ENCODE results near the gene AP1G2. TPM values are rescaled to one million over a fixed set of nuclear protein-coding genes. Genes with fewer than 3 reads are reported as not detected.

Gene AP1G2
- total RNA-seq, 4 donors from 2014 or later = 38.9 to 98.8 (median 68.8) TPM

DNA sequence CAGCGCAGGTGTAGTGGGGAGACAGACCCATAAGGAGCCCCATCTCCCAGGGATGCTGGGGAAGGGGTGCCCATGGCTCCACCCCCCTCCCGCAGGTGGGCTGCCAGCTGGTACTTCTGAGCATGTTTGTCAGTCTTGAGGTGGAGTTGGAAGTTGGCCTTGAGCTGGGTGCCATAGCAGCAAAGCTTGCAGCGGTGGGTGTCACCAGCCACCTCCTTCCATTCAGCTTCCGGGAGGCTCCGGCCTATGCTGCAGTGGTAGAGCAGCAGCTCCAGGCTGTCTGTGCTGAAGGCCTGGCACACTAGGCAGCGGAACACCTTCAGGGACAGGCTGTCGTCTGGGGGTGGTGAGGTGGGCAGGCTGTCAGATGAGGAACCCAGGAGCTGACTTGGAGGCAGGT, 34.9 kb downstream of the AP1G2 start:
- Histone ChIP-seq H3K4me1 (no peaks in the 10 kb centered on the region), H3K4me3 (no peak overlapping the region), H3K36me3 (no peaks in the 10 kb centered on the region), H3K27me3 (no peaks in the 10 kb centered on the region), H3K27ac (no peak overlapping the region), H3K9me3 (no peaks in the 10 kb centered on the region)
- intact Hi-C loops (cut with DNase I; ENCODE audit: low total_unique reads) = no loop called here
- no peak for DNase-seq
- TF ChIP-seq POLR2A (IDR thresholded peaks at IDR 0.05) = no peak
- TF ChIP-seq, protein P1, sequence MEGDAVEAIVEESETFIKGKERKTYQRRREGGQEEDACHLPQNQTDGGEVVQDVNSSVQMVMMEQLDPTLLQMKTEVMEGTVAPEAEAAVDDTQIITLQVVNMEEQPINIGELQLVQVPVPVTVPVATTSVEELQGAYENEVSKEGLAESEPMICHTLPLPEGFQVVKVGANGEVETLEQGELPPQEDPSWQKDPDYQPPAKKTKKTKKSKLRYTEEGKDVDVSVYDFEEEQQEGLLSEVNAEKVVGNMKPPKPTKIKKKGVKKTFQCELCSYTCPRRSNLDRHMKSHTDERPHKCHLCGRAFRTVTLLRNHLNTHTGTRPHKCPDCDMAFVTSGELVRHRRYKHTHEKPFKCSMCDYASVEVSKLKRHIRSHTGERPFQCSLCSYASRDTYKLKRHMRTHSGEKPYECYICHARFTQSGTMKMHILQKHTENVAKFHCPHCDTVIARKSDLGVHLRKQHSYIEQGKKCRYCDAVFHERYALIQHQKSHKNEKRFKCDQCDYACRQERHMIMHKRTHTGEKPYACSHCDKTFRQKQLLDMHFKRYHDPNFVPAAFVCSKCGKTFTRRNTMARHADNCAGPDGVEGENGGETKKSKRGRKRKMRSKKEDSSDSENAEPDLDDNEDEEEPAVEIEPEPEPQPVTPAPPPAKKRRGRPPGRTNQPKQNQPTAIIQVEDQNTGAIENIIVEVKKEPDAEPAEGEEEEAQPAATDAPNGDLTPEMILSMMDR (IDR thresholded peaks at IDR 0.05) = no peak

DNA sequence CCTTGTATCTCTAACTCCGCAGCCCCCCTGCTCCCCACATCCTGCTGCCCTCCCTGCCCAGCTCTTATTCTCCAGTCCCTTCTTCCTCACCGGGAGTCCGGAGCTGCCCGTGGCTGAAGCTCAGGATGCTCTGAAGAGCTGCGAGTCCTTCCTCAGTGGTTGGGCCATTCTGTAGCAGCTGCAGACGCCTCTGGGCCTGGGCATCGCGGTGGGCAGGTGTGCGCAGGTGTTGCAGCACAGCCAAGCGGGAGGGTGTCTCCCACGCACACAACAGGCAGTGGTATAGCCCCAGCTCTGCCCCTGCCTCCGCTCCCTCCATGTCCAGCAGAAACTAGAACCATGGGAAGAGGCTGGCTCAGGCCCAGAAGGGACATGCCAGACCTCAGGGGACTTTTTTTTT, 36.2 kb downstream of the AP1G2 start:
- Histone ChIP-seq H3K4me3 (no peak overlapping the region), H3K9me3 (no peaks in the 10 kb centered on the region), H3K27ac (no peak overlapping the region), H3K36me3 (no peaks in the 10 kb centered on the region), H3K4me1 (no peaks in the 10 kb centered on the region), H3K27me3 (no peaks in the 10 kb centered on the region)
- intact Hi-C loops (cut with DNase I; ENCODE audit: low total_unique reads) = no loop called here
- no peak for DNase-seq
- TF ChIP-seq POLR2A (IDR thresholded peaks at IDR 0.05) = no peak
- TF ChIP-seq, protein P1 (IDR thresholded peaks at IDR 0.05) = no peak

DNA sequence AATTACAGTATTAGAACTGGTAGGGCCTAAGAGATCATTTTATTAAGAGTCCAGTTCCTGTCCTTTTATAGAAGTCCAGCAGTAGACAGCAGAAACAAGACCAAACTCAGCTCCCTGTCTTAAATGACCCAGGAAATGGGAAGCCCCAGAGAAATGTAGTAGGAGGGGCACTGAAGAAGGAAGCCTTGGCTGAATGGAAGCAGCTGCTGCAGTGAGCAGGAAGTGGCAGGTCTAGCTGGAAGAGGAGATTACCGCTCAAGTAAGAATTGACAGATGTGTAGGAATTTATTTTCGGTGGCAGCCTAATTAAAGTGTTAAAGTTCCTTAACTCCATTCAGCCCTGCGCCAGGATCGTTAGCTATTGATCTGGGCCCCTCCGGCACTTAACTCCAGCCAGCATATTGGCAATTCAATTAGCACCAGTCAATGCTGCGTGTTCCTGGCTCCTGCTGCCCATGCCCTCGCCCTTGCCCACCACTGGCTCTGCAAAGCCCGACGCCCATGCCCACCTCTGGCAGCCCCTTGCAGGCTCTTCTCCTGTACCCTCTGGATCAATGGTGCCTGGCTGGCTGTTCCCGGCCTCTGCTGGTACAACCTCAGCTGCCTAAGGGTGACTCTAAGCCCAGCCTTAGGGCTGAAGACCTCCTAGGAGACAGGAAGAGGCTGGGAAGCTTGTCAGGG, 37.1 kb downstream of the AP1G2 start:
- no peak for TF ChIP-seq POLR2A (IDR thresholded peaks at IDR 0.05)
- TF ChIP-seq, protein P1 (IDR thresholded peaks at IDR 0.05) = no peak
- no peaks in the 10 kb centered on the region for H3K9me3 ChIP-seq
- no peaks in the 10 kb centered on the region for H3K36me3 ChIP-seq
- H3K27ac ChIP-seq = no peak overlapping the region
- no peaks in the 10 kb centered on the region for H3K27me3 ChIP-seq
- no peak for DNase-seq
- intact Hi-C loops (cut with DNase I; ENCODE audit: low total_unique reads) = no loop called here
- no peak overlapping the region for H3K4me3 ChIP-seq
- no peaks in the 10 kb centered on the region for H3K4me1 ChIP-seq

DNA sequence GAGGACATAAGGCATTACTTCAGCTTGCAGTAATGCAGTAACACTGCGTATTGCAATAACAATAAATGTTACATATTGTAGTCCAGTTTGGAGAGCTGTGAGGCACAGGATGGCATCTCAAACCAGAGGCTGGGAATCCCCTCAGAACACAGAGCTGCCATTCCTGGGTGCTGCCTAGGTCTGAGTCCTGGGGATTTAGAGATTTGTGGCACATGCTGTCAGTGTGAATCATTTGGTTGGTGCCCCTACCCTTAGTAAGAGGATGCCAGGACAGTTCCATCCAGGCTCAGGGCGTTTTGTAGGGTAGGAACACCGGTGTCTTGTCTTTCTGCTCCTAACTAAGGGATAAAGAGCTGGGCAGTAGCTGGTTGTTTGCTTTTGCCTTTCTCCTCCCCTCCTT, 38.6 kb downstream of the AP1G2 start:
- DNase-seq = no peak
- TF ChIP-seq, protein P1 (IDR thresholded peaks at IDR 0.05) = no peak
- TF ChIP-seq POLR2A (IDR thresholded peaks at IDR 0.05) = no peak
- Histone ChIP-seq H3K36me3 (no peaks in the 10 kb centered on the region), H3K4me3 (no peak overlapping the region), H3K9me3 (no peaks in the 10 kb centered on the region), H3K27me3 (no peaks in the 10 kb centered on the region), H3K27ac (no peak overlapping the region), H3K4me1 (no peaks in the 10 kb centered on the region)
- intact Hi-C loops (cut with DNase I; ENCODE audit: low total_unique reads) = no loop called here

DNA sequence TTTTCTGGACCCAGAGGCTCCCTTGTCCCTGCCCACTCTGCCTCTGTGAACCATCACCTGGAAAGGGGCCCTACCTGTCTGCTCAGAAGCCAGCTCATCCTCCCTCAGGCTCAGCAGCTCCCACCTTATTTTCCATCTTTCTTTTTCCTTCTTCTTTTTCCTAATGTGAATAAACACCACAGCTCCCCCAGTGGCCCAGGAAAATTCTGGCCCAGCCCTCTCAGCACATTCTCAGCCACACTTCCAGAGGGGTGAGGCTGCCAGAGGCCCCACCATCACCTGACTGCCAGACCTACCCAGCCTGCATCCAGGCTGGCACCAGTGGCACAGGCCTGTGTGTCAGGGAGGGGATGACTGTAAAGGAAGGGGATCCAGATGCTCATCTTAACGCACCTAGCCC, 39.0 kb downstream of the AP1G2 start:
- intact Hi-C loops (cut with DNase I; ENCODE audit: low total_unique reads) = no loop called here

More for the DNA sequence above, 39.0 kb downstream of the AP1G2 start:
- no peak overlapping the region for H3K27ac ChIP-seq
- DNase-seq = no peak
- H3K4me1 ChIP-seq = no peaks in the 10 kb centered on the region
- no peaks in the 10 kb centered on the region for H3K9me3 ChIP-seq
- TF ChIP-seq, protein P1 (IDR thresholded peaks at IDR 0.05) = no peak
- TF ChIP-seq POLR2A (IDR thresholded peaks at IDR 0.05) = no peak
- H3K4me3 ChIP-seq = no peak overlapping the region
- H3K27me3 ChIP-seq = no peaks in the 10 kb centered on the region
- no peaks in the 10 kb centered on the region for H3K36me3 ChIP-seq

Data from uterus (tissue), 4 donors.